Heart left ventricle (tissue), 16 donors: ENCODE results near the gene SLC1A7. TPM values are rescaled to one million over a fixed set of nuclear protein-coding genes. Genes with fewer than 3 reads are reported as not detected.

Experiments
- ATAC-seq, 4 donors: fragments of 200-7000 bp; cut with Tn5 transposase; one replicate each; pipeline ENCODE4 v1.9.1; 2020 to 2022; ENCODE audit warnings: moderate library complexity in 4 of 4, mild to moderate bottlenecking in 3 of 4, moderate number of reproducible peaks in 1 of 4
- DNase-seq, 5 donors: peaks; one replicate each; pipeline ENCODE4 v3.0.0-alpha.2; 2020
- H3K27ac ChIP-seq, 12 donors: fragments of 200-600 bp; sonication (generic) in 4 of 12; one replicate each; pipeline versions ENCODE4 v1.5.0 to v1.8.0; 2016 to 2022; ENCODE audit warnings: mild to moderate bottlenecking in 2 of 12
- H3K27me3 ChIP-seq, 9 donors: fragments of 200-600 bp; sonication (generic) in 2 of 9; one replicate each; pipeline versions ENCODE4 v1.5.1 to v1.8.0; 2016 to 2022; ENCODE audit warnings: mild to moderate bottlenecking in 3 of 9
- H3K36me3 ChIP-seq, 9 donors: fragments of 200-600 bp; sonication (generic) in 2 of 9; one replicate each; pipeline versions ENCODE4 v1.5.0 to v1.8.0; 2018 to 2022; ENCODE audit warnings: mild to moderate bottlenecking in 2 of 9
- H3K4me1 ChIP-seq, 12 donors: fragments of 200-600 bp; sonication (generic) in 4 of 12; one replicate each; pipeline versions ENCODE4 v1.5.0 to v1.8.0; 2016 to 2022; ENCODE audit warnings: mild to moderate bottlenecking in 3 of 12
- H3K4me3 ChIP-seq, 12 donors: fragments of 200-600 bp; sonication (generic) in 4 of 12; one replicate each; pipeline versions ENCODE4 v1.5.0 to v1.8.0; 2017 to 2022; ENCODE audit warnings: mild to moderate bottlenecking in 9 of 12, moderate library complexity in 4 of 12
- H3K9me3 ChIP-seq, 12 donors: fragments of 200-600 bp; sonication (generic) in 4 of 12; one replicate each; pipeline versions ENCODE4 v1.5.0 to v1.8.0; 2016 to 2022; ENCODE audit warnings: mild to moderate bottlenecking in 1 of 12
- POLR2A ChIP-seq, 2 donors: fragments of 450-650 bp; IDR thresholded peaks; one replicate each; pipeline ENCODE4 v1.6.1; 2017; ENCODE audit warnings: antibody characterized with exemption in 2 of 2, mild to moderate bottlenecking in 2 of 2, moderate library complexity in 2 of 2
- WGBS, 4 donors: extraction: QIAGEN DNeasy Blood & Tissue Kit in 2 of 4; methylation state at CpG; one replicate each; pipeline versions ENCODE4 v1.1.5 to v1.1.7; 2013 to 2018; 5-methylcytosine and 5-hydroxymethylcytosine counted together
- intact Hi-C, 10 donors: fragments of 100-400 bp; cut with DNase I; formaldehyde crosslinking; loops; one replicate each; pipeline versions ENCODE4 v1.11.1 to v1.14.2; 2022
- polyA plus RNA-seq, 2 donors: library from polyadenylated mRNA; stranded (reverse); fragments of 200-250 nt; gene quantifications; one replicate each; pipeline ENCODE4 v1.2.3, GENCODE V29; 2013
- total RNA-seq, 9 donors: library from RNA; depleted of rRNA in 2 of 9; stranded (reverse); fragments of >200 nt in 2 of 9; fragmentation: NEBNext Ultra II Directional in 3 of 9; extraction: Animal tissue kit (Norgen Biotek cat#: 25700) in 3 of 9; gene quantifications; one replicate each; pipeline versions ENCODE4 v1.1.0 to v1.2.4, GENCODE V29; 2016 to 2023
- TF ChIP-seq, protein P1 (sequence below), 12 donors: fragments of 200-600 bp; sonication (generic) in 4 of 12; IDR thresholded peaks; one replicate each; pipeline versions ENCODE4 v1.5.0 to v1.8.0; 2018 to 2022; ENCODE audit warnings: antibody characterized with exemption in 12 of 12, mild to moderate bottlenecking in 5 of 12
- donor health status: ischemic (EF 13 %, LVEDD 7.1; RV severe dilation, severe dysfunction).
- donor health status: healthy with polysubstance abuse.
- donor health status: DM: no; HTN: yes; CAD: no.
- donor health status: DM: no; HTN: no; CAD: no.
- donor health status: ischemic (EF 25% LVEDD 6.9; RV normal size, moderate dysfunction).
- donor health status: ischemic (EF 25% LVEDD 5.7; RV mildly dilated, moderate dysfunction).
- donor health status: healthy.
- donor health status: DM: yes; HTN: yes; CAD: no.
- donor health status: ischemic (EF 35%, LVEDD 5.7; RV mildly dilated, moderate dysfunction).
- donor health status: nonischemic (EF 11% LVEDD 7.7; RV severe dilation, severe dysfunction).
- donor health status: DM: yes; HTN: yes; CAD: no.
- donor health status: PGD.
- donor health status: ischemic (EF 29% LVEDD 5.4; RV normal size, mild dysfunction).
- donor health status: nonischemic (EF 23%, LVEDD 6.1; RV moderate dilation, normal function).

SLC1A7 gene
- total and polyA plus RNA-seq, 11 donors, result 0.07 to 1.1 (median 0.33) TPM; not detected in 2

DNA sequence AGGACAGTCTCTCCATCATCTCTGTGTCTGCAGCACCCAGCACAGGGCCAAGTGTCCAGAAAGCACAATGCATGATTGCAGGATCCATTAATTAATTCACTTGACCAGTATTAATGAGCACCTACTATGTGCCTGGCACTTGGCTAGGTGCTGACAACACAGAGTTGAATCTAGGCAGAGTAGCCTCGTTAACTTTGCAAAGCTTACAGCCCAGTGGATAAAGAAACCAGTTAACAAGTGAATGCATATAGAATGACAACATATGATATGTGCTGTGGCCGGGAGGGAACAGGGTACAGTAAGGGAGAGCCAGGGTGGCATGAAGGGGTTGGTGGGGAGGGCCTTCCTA, 10.9 kb downstream of the SLC1A7 start:
- no peaks in the 10 kb centered on the region for H3K36me3 ChIP-seq
- H3K27ac ChIP-seq, result peak overlapping the region in 2 of 12 donors; percentile 46 to 84
- 90 to 95% (median 92%) methylated on average over 2 of the region's 2 CpGs for WGBS, 4 donors
- no peak overlapping the region for H3K4me3 ChIP-seq
- intact Hi-C loops, result no loop called here
- no peak for DNase-seq
- no peak for ATAC-seq
- TF ChIP-seq, protein P1, sequence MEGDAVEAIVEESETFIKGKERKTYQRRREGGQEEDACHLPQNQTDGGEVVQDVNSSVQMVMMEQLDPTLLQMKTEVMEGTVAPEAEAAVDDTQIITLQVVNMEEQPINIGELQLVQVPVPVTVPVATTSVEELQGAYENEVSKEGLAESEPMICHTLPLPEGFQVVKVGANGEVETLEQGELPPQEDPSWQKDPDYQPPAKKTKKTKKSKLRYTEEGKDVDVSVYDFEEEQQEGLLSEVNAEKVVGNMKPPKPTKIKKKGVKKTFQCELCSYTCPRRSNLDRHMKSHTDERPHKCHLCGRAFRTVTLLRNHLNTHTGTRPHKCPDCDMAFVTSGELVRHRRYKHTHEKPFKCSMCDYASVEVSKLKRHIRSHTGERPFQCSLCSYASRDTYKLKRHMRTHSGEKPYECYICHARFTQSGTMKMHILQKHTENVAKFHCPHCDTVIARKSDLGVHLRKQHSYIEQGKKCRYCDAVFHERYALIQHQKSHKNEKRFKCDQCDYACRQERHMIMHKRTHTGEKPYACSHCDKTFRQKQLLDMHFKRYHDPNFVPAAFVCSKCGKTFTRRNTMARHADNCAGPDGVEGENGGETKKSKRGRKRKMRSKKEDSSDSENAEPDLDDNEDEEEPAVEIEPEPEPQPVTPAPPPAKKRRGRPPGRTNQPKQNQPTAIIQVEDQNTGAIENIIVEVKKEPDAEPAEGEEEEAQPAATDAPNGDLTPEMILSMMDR (IDR thresholded peaks at IDR 0.05), result no peak
- TF ChIP-seq POLR2A (IDR thresholded peaks at IDR 0.05), result no peak
- H3K27me3 ChIP-seq, result no peaks in the 10 kb centered on the region
- no peaks in the 10 kb centered on the region for H3K9me3 ChIP-seq
- H3K4me1 ChIP-seq, result peaks cover 0 to 16% (median 0%) of the 10 kb centered on the region in 12 donors

DNA sequence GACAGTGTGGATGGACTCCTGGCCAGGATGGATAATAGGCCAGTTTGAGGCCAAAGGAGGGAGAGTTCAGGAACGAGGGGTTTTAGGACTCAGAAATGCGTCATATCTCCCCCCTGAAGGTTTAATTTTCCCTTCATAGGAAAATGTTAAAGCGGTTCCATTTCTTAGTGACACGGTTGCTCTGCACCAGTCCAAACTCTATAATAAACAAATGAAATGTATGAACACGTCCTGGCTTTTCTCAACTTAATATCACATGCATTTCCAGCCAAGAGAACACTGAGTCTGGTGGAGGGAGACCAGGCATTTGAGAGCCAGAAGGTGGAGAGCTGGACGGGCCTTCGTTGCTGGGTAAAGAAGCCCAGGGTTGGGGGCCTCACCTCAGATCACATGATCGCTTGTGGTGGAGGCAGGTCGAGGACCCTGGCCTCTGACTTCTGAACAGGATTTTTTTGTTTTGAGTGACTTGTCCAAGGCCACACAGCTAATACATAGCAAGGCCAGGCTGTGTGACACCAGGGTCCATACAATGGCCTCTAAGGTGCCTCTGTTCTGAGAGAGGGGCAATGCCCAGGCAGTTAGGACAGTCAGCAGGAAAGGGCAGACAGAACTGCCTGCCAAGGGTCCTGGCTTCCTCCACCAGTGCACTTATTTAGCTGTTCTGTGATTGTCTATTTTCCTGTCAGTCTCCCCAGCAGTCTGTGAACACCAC, 11.4 kb downstream of the SLC1A7 start:
- peak overlapping the region in 6 of 12 donors; percentile 18 to 84 (median 49) for H3K27ac ChIP-seq
- no peak overlapping the region for H3K4me3 ChIP-seq
- no peak for TF ChIP-seq POLR2A (IDR thresholded peaks at IDR 0.05)
- TF ChIP-seq, protein P1 (IDR thresholded peaks at IDR 0.05), result no peak
- no peaks in the 10 kb centered on the region for H3K27me3 ChIP-seq
- DNase-seq (no peak), ATAC-seq (peak in 2 of 4 donors; percentile 10 to 48)
- 83 to 86% (median 85%) methylated on average over 9 of the region's 9 CpGs for WGBS, 4 donors
- no peaks in the 10 kb centered on the region for H3K36me3 ChIP-seq
- H3K9me3 ChIP-seq, result no peaks in the 10 kb centered on the region
- intact Hi-C loops, result no loop called here
- peaks cover 0 to 20% (median 2%) of the 10 kb centered on the region in 12 donors for H3K4me1 ChIP-seq

DNA sequence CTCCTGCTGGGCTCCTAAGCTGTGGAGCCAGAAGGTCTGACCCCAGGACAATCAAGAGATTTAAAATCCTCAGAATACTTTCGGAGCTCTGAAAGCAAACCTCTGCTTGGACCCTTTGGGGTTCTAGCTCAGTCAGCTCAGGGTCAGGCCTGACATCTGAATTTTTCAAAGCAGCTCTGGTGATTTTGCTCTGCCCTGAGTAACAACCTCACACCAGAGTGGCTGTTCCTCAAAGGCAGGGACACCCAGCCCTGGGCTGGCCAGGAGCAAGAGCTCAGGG, 11.9 kb downstream of the SLC1A7 start:
- ATAC-seq (no peak), DNase-seq (no peak)
- Histone ChIP-seq H3K4me1 (peaks cover 0 to 25% (median 6%) of the 10 kb centered on the region in 12 donors), H3K27ac (peak overlapping the region in 6 of 12 donors; percentile 18 to 84 (median 47)), H3K27me3 (no peaks in the 10 kb centered on the region), H3K9me3 (no peaks in the 10 kb centered on the region), H3K36me3 (no peaks in the 10 kb centered on the region), H3K4me3 (no peak overlapping the region)
- no peak for TF ChIP-seq POLR2A (IDR thresholded peaks at IDR 0.05)
- TF ChIP-seq, protein P1 (IDR thresholded peaks at IDR 0.05), result no peak
- 60 to 88% (median 85%) methylated on average over 1 of the region's 1 CpG for WGBS, 4 donors
- intact Hi-C loops, result no loop called here

DNA sequence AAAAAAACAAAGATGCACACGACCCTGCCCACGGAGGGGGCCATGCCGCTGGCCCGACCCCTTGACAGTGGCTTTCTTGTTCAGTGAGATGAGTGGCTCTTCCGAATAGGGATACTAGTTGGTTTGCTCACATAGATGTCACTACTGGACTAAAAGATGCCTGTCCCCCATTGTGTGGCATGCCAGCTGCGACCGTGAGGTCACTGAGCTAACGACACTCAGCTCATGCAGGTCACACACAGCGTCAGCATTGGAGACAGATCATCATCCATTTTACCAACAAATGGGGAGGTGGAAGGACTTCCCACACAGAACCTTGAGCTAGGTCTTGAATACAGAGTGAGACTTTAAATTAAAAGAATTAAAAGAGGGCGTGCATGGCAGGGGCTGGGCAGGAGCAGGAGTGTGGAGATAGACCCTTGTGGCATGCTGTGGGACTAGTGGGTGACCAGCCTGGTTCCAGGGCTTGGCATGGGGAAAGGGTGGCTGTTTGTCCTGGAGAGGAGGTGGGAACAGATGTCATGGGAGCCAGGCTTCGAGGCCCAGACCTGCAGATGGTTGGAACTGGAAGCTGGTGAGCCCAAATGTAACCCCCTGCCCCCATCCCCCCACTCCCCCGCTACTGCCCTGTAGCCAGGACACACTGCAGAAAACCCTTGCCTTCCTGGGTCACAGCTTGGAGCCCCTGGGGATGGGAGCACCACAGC, 12.4 kb downstream of the SLC1A7 start:
- intact Hi-C loops, result loop anchor here in 1 of 10 donors (10.0 kb wide), 1 partner anchor 65 kb away; the partner anchor contains the start of gene PODN
- Histone ChIP-seq H3K27ac (peak overlapping the region in 6 of 12 donors; percentile 18 to 84 (median 47)), H3K4me1 (peaks cover 0 to 30% (median 11%) of the 10 kb centered on the region in 12 donors), H3K4me3 (no peak overlapping the region), H3K27me3 (no peaks in the 10 kb centered on the region), H3K36me3 (no peaks in the 10 kb centered on the region), H3K9me3 (no peaks in the 10 kb centered on the region)
- TF ChIP-seq, protein P1 (IDR thresholded peaks at IDR 0.05), result no peak
- no peak for TF ChIP-seq POLR2A (IDR thresholded peaks at IDR 0.05)
- WGBS, 4 donors, result 78 to 88% (median 86%) methylated on average over 9 to 12 of the region's 12 CpGs
- DNase-seq (peak in 1 of 5 donors; percentile 4), ATAC-seq (no peak)
